GM18511 (cell line): ENCODE data around the gene KIAA0513.
"Not testable (repeated sequence)": the region's sequence is repeated elsewhere in the genome, so short reads cannot be mapped to it uniquely, and the experiment has no call there.

Experiments used
- ATAC-seq: cut with Tn5 transposase; IDR thresholded peaks from one replicate; pipeline ENCODE4 v1.9.1; 2021; ENCODE audit warnings: mild to moderate bottlenecking, moderate library complexity; ENCODE audit not compliant: unreplicated experiment

Gene KIAA0513

GRCh38 chr16:85046931-85047866 lies 19.6 kb downstream of the KIAA0513 start:
- ATAC-seq = no peak

- ATAC-seq = no peak
Measured at GRCh38 chr16:85047867-85048455, 20.4 kb downstream of the KIAA0513 start.

- no peak for ATAC-seq
Measured at GRCh38 chr16:85048921-85049562, 21.4 kb downstream of the KIAA0513 start.

GRCh38 chr16:85049706-85050305 lies 22.2 kb downstream of the KIAA0513 start:
- ATAC-seq = no peak

GRCh38 chr16:85051067-85051581 lies 23.5 kb downstream of the KIAA0513 start:
- no peak for ATAC-seq

- no peak for ATAC-seq
Measured at GRCh38 chr16:85051683-85052082, 24.1 kb downstream of the KIAA0513 start.

- no peak for ATAC-seq
Measured at GRCh38 chr16:85052536-85052935, 24.9 kb downstream of the KIAA0513 start.

GRCh38 chr16:85054321-85054720 lies 26.7 kb downstream of the KIAA0513 start:
- ATAC-seq = not testable (repeated sequence)

- no peak for ATAC-seq
Measured at GRCh38 chr16:85054948-85055492, 27.4 kb downstream of the KIAA0513 start.

GRCh38 chr16:85055493-85056210 lies 28.1 kb downstream of the KIAA0513 start:
- peak; percentile 92 for ATAC-seq

GRCh38 chr16:85056211-85056748 lies 28.7 kb downstream of the KIAA0513 start:
- no peak for ATAC-seq

- no peak for ATAC-seq
Measured at GRCh38 chr16:85057212-85057889, 29.8 kb downstream of the KIAA0513 start.

GRCh38 chr16:85057948-85058347 lies 30.4 kb downstream of the KIAA0513 start:
- ATAC-seq = no peak

- ATAC-seq = no peak
Measured at GRCh38 chr16:85058909-85059308, 31.3 kb downstream of the KIAA0513 start.

GRCh38 chr16:85061566-85061965 lies 34.0 kb downstream of the KIAA0513 start:
- no peak for ATAC-seq

GRCh38 chr16:85062323-85062722 lies 34.7 kb downstream of the KIAA0513 start:
- no peak for ATAC-seq

- no peak for ATAC-seq
Measured at GRCh38 chr16:85062845-85063244, 35.2 kb downstream of the KIAA0513 start.

GRCh38 chr16:85064186-85064585 lies 36.6 kb downstream of the KIAA0513 start:
- ATAC-seq = no peak

GRCh38 chr16:85065099-85065498 lies 37.5 kb downstream of the KIAA0513 start:
- no peak for ATAC-seq
